Hematopoietic multipotent progenitor cell treated with erythropoietin and hydrocortisone succinate and interleukin-3 and kit ligand, for 4 days (in vitro differentiated cells): Measurements from ENCODE around the gene BLM.
"Not testable (repeated sequence)": the region's sequence is repeated elsewhere in the genome, so short reads cannot be mapped to it uniquely, and the experiment has no call there.

ENCODE experiments used
- DNase-seq: peaks from one replicate; pipeline ENCODE4 v3.0.0-alpha.2; 2015

Gene BLM

DNA sequence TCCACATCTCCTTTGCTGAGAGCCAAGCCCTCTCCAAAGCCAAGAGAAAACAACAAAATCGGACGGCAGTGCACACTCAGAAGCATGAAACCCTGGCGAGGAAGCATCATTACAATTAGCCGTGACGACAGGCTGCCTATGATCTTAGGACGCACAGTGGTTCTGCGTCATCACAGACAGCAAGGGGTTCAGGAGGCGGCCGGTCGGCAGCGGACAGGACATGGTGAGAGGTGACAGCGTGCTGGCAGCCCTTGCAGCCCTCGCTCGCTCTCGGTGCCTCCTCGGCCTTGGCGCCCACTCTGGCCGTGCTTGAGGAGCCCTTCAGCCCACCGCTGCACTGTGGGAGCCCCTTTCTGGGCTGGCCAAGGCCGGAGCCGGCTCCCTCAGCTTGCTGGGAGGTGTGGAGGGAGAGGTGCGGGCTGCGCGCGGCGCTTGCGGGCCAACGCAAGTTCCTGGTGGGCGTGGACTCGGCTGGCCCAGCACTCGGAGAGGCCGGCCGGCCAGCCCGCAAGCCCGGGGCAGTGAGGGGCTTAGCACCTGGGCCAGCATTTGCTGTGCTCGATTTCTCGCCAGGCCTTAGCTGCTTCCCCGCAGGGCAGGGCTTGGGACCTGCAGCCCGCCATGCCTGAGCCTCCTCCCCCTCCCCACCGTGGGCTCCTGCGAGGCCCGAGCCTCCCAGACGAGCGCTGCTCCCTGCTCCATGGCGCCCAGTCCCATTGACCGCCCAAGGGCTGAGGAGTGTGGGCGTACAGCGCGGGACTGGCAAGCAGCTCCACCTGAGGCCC, 108.2 kb downstream of the BLM start:
- DNase-seq, result not testable (repeated sequence)

DNA sequence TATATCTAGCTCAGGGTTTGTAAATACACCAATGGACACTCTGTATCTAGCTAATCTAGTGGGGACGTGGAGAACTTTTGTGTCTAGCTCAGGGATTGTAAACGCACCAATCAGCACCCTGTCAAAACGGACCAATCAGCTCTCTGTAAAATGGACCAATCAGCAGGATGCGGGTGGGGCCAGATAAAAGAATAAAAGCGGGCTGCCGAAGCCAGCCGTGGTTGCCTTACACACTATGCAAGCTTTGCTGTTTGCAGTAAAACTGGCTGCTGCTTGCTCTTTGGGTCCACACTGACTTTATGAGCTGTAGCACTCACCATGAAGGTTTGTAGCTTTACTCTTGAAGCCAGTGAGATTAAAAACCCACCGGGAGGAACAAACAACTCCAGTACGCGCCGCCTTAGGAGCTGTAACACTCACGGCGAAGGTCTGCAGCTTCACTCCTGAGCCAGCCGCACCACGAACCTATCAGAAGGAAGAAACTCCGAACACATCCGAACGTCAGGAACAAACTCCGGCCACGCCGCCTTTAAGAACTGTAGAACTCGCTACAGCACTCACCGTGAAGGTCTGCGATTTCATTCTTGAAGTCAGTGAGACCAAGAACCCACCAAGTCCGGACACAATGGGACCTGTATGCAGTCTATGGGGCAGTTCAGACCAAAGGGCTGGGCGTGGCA, 109.2 kb downstream of the BLM start:
- peak; percentile 29 for DNase-seq

GRCh38 chr15:90826886-90827435, 109.8 kb downstream of the BLM start:
- DNase-seq, result no peak

DNA sequence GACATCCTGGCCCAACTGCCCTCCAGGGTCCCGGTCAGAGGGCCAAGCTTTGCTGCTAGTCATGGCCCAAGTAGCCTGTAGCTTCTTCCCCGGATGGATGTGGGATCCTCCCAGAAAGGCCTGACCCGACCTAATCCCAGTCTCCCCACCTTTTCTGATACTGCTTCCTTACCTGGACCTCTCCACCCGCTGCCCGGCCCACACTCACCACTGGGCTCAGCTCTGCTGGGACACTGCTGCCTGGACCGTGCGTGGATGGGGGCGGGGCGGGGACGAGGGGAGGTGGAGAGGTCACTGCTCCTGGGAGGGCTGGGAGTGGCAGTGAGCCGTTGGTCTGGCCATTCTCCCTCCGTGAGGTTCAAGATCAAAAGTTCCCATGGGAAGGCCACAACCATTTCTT, 111.0 kb downstream of the BLM start:
- DNase-seq, result no peak

GRCh38 chr15:90829126-90829525, 112.0 kb downstream of the BLM start:
- no peak for DNase-seq

DNA sequence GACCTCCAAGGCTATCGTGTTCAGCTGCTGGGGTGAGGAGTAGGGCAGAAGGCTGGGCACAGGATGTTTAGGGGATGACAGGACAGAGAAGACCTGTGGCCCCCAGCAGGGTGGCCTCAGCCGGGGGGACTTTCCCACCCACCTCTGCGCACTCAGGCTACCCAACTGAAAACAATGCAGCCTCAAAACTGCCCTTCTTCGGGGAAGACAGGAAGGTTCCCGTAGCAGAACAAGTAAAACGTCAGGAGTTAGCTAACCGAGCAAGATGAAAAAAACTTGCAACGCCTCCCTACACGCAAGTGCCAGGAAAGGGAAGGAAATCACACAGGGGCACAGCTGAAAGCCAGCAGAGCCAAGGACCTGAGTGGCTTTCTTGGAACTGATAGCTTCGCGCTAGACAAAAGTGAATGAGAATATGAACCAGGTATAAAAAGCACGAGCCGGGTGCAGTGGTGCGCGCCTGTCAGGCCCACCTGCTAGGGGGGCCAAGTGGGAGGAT, 112.8 kb downstream of the BLM start:
- DNase-seq, result peak; percentile 81

- DNase-seq, result no peak
Measured at GRCh38 chr15:90834626-90835025, 117.5 kb downstream of the BLM start.

DNA sequence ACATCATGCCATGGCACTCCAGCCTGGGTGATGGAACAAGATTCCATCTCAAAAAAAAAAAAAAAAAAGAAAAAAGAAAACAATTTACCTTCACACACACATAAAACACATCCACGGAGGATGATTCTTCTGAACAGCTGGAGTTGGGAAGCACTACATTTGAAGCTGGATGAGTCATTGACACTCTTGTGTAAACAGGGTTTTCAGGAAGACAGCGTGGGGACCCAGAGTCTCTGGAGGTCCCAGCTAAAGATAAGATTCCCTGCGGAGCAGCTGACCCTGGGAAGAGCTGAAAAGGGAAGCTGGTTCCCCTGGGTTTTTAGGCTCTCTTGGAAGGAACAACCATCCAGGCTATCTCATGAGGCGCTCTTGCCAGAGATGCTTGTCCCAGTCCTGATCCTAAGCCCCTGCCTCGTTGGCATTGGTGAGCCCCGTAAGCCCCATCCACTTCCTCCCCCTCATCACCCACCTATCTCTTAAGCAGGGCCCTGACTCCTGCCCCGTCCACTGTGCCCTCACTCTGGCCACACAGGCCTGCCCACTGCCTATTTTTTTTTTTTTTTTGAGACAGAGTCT, 119.2 kb downstream of the BLM start:
- no peak for DNase-seq

- DNase-seq, result no peak
Measured at GRCh38 chr15:90837094-90837493, 119.9 kb downstream of the BLM start.

DNA sequence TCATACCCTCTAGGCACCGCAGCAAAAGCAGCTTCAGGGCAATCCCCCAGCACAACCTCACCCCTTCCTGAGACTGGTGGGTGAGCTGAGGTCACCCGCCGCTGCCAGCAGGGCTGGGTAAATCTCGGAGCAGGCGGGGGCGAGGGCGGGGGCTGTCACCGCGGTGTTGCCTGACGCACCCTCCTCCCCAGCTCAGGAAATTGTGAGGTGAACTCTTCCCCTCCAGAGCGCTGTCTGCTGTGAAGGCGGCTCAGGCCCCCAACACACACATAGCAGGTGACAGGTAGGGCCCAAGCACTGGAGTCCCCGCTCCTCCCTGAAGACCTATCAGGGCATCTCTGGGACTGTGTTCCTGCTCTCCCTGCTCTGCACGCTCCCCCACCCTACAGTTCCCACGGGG, 121.0 kb downstream of the BLM start:
- peak; percentile 77 for DNase-seq

GRCh38 chr15:90838544-90838943, 121.4 kb downstream of the BLM start:
- DNase-seq, result no peak

DNA sequence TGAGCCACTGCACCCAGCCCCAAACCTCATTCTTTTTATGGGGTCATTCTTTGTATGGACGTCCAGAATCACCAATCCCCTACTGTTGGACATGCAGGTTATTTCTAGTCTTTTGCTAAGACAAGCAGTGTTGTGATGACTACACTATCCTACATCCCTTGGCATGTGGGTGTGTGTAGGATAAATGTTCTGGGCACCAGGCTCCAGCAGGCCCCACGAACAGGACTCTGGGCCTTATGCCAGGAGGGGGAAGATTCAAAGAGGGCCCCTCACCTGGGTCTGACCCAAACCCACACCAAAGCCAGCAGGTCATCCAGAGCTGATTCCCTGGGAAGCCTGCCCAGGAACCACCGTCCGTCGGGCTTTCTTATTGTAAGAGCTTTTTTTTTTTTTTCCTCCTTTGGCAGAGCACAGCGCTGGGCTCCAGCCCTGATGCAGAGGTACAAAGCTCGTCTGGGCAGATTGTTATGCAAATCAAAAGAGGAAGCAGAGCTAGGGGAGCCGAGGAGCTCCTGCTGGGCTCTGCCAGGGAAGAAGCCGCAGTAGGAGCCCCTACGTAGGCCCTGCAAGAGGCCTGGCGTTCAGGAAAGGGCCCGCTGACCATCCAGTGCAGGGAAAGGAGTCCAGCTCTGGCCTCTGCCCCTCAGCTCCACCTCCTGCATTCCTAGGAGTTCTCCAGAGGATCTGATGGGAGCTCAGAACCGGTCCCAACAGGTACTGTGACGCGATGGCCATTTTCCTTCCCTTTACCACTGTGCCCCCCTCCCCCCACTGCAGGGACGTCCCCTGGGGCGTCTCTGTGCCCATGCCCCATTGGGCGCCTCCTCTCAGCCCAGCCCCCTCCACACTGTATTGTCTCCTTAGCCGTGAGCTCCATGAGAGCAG, 122.3 kb downstream of the BLM start:
- peak; percentile 94 for DNase-seq

GRCh38 chr15:90840157-90840855, 123.2 kb downstream of the BLM start:
- DNase-seq, result no peak

DNA sequence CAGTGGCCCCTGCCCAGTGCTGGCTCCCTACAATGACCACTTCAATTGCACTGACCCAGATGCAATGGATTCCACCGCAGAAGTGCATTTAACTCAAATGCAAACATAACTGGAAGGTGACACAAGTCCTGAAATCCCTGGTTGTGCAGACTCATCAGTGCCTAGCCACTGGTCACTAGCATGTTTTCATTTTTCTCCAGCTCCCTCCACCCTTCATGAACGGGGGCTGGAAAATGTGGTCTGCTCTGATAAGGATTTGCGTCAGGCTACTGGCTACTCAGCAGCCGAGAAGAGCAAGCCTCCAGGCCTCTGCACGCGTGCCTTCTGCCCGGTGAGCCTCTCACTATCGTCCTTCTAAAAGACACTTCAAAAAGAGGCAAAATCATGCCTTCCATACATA, 123.8 kb downstream of the BLM start:
- DNase-seq, result peak; percentile 98

DNA sequence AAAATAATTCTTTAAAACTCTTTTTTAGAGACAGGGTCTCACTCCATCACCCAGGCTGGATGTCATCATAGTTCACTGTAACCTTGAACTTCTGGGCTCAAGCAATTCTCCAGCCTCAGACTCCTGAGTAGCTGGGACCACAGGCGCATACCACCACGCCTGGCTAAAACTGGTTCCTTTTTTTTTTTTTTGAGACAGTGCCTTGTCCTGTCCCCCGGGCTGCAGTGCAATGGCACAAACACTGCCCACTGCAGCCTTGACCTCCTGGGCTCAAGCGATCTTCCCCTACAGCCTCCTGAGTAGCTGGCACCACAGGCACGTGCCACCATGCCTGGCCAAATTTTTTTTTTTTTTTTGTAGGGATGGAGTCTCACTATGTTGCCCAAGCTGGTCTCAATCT, 127.5 kb downstream of the BLM start:
- DNase-seq, result no peak

- peak; percentile 73 for DNase-seq
Measured at GRCh38 chr15:90845201-90845949, 128.2 kb downstream of the BLM start.

GRCh38 chr15:90849424-90849823, 132.3 kb downstream of the BLM start:
- DNase-seq, result not testable (repeated sequence)

GRCh38 chr15:90851114-90851513, 134.0 kb downstream of the BLM start:
- no peak for DNase-seq

- no peak for DNase-seq
Measured at GRCh38 chr15:90851940-90852339, 134.8 kb downstream of the BLM start.

DNA sequence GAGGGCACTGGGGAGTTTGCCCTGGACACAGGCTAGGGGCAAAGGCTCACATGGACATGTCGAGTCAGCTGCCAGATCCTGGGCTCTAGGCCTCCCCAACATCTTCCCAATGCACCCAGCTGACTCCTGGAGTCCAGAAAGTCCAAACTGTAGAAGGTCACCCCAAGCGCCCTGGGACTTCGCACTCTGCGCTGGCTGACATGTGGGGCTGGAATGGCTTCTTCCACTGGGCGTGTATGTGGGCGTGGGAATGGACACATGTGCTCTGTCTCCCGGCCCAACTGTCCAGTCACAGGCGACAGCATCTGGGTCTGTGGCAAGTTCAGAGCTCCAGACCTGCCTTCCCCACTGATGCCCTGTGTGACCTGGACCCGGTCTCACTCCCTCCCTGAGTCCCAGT, 138.0 kb downstream of the BLM start:
- DNase-seq, result no peak

DNA sequence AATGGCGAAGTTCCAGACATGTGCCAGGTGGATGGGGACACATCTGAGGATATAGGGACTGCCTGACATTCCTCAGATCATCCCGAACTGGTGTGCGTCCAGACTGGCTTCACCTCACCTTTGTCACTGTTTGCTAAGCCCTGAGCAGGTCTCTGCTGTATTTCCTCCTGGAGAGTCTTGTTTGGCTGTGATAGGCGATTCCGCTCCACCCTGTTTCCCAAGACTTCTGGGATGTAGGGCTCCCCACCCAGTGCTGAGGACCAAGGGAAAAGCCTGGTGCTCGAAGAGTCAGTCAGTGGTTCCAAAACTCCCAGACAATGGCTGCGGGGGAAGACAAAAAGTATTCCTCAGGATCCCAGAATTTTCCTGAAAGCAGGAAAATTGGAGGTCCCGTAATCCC, 140.2 kb downstream of the BLM start:
- no peak for DNase-seq
